Ascending aorta (tissue), 2 donors: ENCODE measurements around the gene TPPP. TPM values are rescaled to one million over a fixed set of nuclear protein-coding genes. Genes with fewer than 3 reads are reported as not detected.
"Not testable (repeated sequence)": the region's sequence is repeated elsewhere in the genome, so short reads cannot be mapped to it uniquely, and the experiment has no call there.

Experiments
- DNase-seq, 2 donors: peaks; one replicate each; pipeline ENCODE4 v3.0.0-alpha.2; 2019; ENCODE audit warnings: low spot score in 2 of 2
- H3K27ac ChIP-seq, 2 donors: fragments of 200-600 bp; sonication (generic); one replicate each; pipeline ENCODE4 v1.5.1; 2016 to 2017; ENCODE audit warnings: mild to moderate bottlenecking in 1 of 2
- H3K27me3 ChIP-seq: fragments of 200-600 bp; sonication (generic); one replicate; pipeline ENCODE4 v1.5.1; 2017
- H3K36me3 ChIP-seq, 2 donors: fragments of 200-600 bp; sonication (generic); one replicate each; pipeline ENCODE4 v1.5.1; 2016
- H3K4me1 ChIP-seq, 2 donors: fragments of 200-600 bp; sonication (generic); one replicate each; pipeline ENCODE4 v1.5.1; 2016 to 2017; ENCODE audit warnings: mild to moderate bottlenecking in 1 of 2
- H3K4me3 ChIP-seq, 2 donors: fragments of 200-600 bp; sonication (generic); one replicate each; pipeline ENCODE4 v1.5.1; 2016 to 2017; ENCODE audit warnings: mild to moderate bottlenecking in 1 of 2
- H3K9me3 ChIP-seq, 2 donors: fragments of 200-600 bp; sonication (generic); one replicate each; pipeline ENCODE4 v1.5.1; 2016
- CTCF ChIP-seq, 3 experiments: fragments of 200-600 bp in 2 of 3; fragments of 450-650 bp in 1 of 3; sonication (generic) in 2 of 3; IDR thresholded peaks; one replicate each; pipeline ENCODE4 v1.5.1; 2016 to 2019; ENCODE audit warnings: antibody characterized with exemption in 3 of 3, mild to moderate bottlenecking in 1 of 3, moderate library complexity in 1 of 3
- intact Hi-C: fragments of 100-400 bp; cut with DNase I; formaldehyde crosslinking; loops from one replicate; pipeline ENCODE4 v1.15.1; 2023
- total RNA-seq: library from RNA; depleted of rRNA; stranded (reverse); fragments of >200 nt; gene quantifications from one replicate; pipeline ENCODE4 v1.1.0, GENCODE V29; 2016

Gene TPPP
- total RNA-seq, 1 donor from 2014 or later: 13.8 TPM

GRCh38 chr5:691817-692528, 1.2 kb downstream of the TPPP start:
- H3K27me3 ChIP-seq: no peaks in the 10 kb centered on the region
- H3K27ac ChIP-seq: no peak overlapping the region
- H3K36me3 ChIP-seq: no peaks in the 10 kb centered on the region
- H3K9me3 ChIP-seq: no peaks in the 10 kb centered on the region
- no peak for DNase-seq
- intact Hi-C loops: loop anchor here (2.0 to 5.0 kb wide), 3 partner anchors 79 to 220 kb away; partner anchors contain the start of genes BRD9, CEP72 and TRIP13
- peaks cover 0 to 3% of the 10 kb centered on the region in 2 donors for H3K4me1 ChIP-seq
- H3K4me3 ChIP-seq: peak overlapping the region; percentile 74 to 90
- no peak for TF ChIP-seq CTCF (IDR thresholded peaks at IDR 0.05)

GRCh38 chr5:691049-691448, 2.1 kb downstream of the TPPP start:
- H3K4me1 ChIP-seq, H3K27me3 ChIP-seq, H3K27ac ChIP-seq, H3K36me3 ChIP-seq, DNase-seq, H3K9me3 ChIP-seq: not testable (repeated sequence)
- H3K4me3 ChIP-seq: peak overlapping the region in 1 of 2 donors; percentile 30
- intact Hi-C loops: loop anchor here (5.0 kb wide), 1 partner anchor 219 kb away; no protein-coding TSS in a partner anchor

- not testable (repeated sequence) for H3K27me3 ChIP-seq, H3K4me1 ChIP-seq, DNase-seq, H3K4me3 ChIP-seq, H3K9me3 ChIP-seq, H3K27ac ChIP-seq, H3K36me3 ChIP-seq
- intact Hi-C loops: loop anchor here (5.0 kb wide), 1 partner anchor 218 kb away; no protein-coding TSS in a partner anchor
These were observed 2.9 kb downstream of the TPPP start for GRCh38 chr5:690293-690692.

- H3K4me3 ChIP-seq, DNase-seq, H3K27me3 ChIP-seq, H3K4me1 ChIP-seq, H3K36me3 ChIP-seq, H3K27ac ChIP-seq, H3K9me3 ChIP-seq, intact Hi-C loops: not testable (repeated sequence)
These were observed 4.7 kb downstream of the TPPP start for GRCh38 chr5:688348-689010.

- H3K27me3 ChIP-seq, DNase-seq, H3K27ac ChIP-seq, H3K4me3 ChIP-seq, H3K36me3 ChIP-seq, H3K4me1 ChIP-seq, H3K9me3 ChIP-seq, intact Hi-C loops: not testable (repeated sequence)
These were observed 6.2 kb downstream of the TPPP start for GRCh38 chr5:686936-687335.

- DNase-seq, intact Hi-C loops: not testable (repeated sequence)
These were observed 7.0 kb downstream of the TPPP start for GRCh38 chr5:686172-686523.

GRCh38 chr5:685262-686171, 7.6 kb downstream of the TPPP start:
- intact Hi-C loops: no loop called here
- H3K36me3 ChIP-seq: no peaks in the 10 kb centered on the region
- H3K27me3 ChIP-seq: no peaks in the 10 kb centered on the region
- no peak overlapping the region for H3K4me3 ChIP-seq
- DNase-seq: peak in 1 of 2 donors; percentile 58
- no peaks in the 10 kb centered on the region for H3K9me3 ChIP-seq
- no peak for TF ChIP-seq CTCF (IDR thresholded peaks at IDR 0.05)
- no peak overlapping the region for H3K27ac ChIP-seq
- H3K4me1 ChIP-seq: no peaks in the 10 kb centered on the region

More at GRCh38 chr5:686172-686523, 7.0 kb downstream of the TPPP start:
- not testable (repeated sequence) for H3K9me3 ChIP-seq, H3K36me3 ChIP-seq, H3K4me1 ChIP-seq, H3K4me3 ChIP-seq, H3K27ac ChIP-seq, H3K27me3 ChIP-seq
